Activated T-cell treated with anti-CD3 and anti-CD28 coated beads, Interleukin-2, amount 50 U/mL, for 24 hours (primary cell): ENCODE data around the gene ZDHHC22.
A peak's percentile ranks its signal among the peaks of the same experiment; 100 is the strongest.

Experiments
- DNase-seq: peaks from one replicate; pipeline ENCODE4 v3.0.0-alpha.2; 2020
- H3K27ac Mint-ChIP-seq: 2 replicates; pipeline ENCODE4 v1.8.0; 2020; ENCODE audit warnings: mild to moderate bottlenecking, mixed read lengths
- H3K27me3 Mint-ChIP-seq: 2 replicates; pipeline ENCODE4 v1.8.0; 2020; ENCODE audit warnings: mixed read lengths
- H3K36me3 Mint-ChIP-seq: 2 replicates; pipeline ENCODE4 v1.8.0; 2020; ENCODE audit warnings: low read depth, mixed read lengths
- H3K4me1 Mint-ChIP-seq: 2 replicates; pipeline ENCODE4 v1.8.0; 2020; ENCODE audit warnings: low read depth, mixed read lengths
- H3K4me3 Mint-ChIP-seq: 2 replicates; pipeline ENCODE4 v1.8.0; 2020; ENCODE audit warnings: mild to moderate bottlenecking, moderate library complexity, mixed read lengths
- H3K9me3 Mint-ChIP-seq: 2 replicates; pipeline ENCODE4 v1.8.0; 2020; ENCODE audit warnings: mixed read lengths

The ZDHHC22 gene

GRCh38 chr14:77144412-77145115, 3.0 kb upstream of the ZDHHC22 start:
- Mint-ChIP-seq H3K4me3 (no peak overlapping the region), H3K27ac (no peak overlapping the region), H3K4me1 (peaks cover 13% of the 10 kb centered on the region), H3K36me3 (no peaks in the 10 kb centered on the region), H3K9me3 (no peaks in the 10 kb centered on the region), H3K27me3 (peaks cover 74% of the 10 kb centered on the region)
- no peak for DNase-seq

DNA sequence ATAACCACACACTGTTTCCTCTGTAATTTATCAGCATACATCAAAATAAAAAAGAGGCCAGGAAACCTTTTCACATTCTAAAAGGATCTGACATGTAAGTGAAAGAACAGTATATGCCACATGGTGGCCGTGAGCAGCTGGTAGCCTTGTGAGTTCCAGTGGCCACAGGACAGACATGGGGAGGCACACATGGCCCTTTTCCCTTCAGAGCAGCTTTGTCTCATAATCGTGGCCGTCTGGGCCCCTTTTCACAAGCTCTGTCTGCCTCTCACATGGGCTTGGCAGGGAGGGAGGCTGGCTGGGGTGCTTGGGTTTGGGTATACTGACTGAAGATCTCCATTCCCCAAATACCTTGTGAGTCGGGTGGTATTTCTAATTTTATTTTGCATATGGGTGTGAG, 1.5 kb upstream of the ZDHHC22 start:
- H3K9me3 Mint-ChIP-seq = no peaks in the 10 kb centered on the region

DNA sequence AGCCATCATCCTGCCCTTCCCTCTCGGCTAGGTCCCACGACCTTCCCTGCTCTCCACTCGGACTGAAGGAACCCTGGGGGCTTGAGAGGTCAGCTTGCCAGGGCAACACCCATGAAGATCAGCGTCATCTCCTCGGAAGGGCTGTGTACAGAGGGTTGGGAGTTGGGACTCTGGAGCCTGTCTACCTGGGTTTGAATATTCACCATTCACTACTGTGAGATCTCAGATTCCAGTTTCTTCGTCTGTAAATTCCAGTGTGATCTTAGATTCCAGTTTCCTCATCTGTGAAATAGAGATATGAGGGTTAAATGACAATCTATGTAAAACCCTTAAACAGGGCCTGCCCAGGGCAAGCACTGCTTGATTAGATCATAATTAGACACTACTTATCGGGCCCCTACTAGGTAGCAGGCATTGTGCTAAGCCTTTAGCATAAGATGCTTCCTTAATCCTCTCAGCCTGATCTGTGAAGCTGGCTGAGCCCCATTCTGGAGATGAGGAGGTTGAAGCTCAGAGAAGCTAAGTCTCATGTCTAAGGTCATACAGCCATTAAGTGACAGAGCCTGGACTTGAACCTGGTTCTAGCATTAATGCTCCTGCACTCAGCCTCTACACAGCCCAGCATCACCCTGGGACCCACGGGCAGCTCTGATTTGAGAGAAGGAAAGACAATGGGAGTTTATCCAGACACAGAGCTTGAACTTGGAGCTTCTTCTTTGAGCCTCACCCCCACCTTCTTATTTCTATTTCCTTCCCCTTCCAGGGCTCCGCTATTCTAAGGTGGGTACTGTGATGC, 612 bp upstream of the ZDHHC22 start:
- DNase-seq = no peak
- Mint-ChIP-seq H3K4me3 (peak overlapping the region; percentile 35), H3K9me3 (no peaks in the 10 kb centered on the region), H3K27ac (no peak overlapping the region), H3K4me1 (peaks cover 19% of the 10 kb centered on the region), H3K36me3 (no peaks in the 10 kb centered on the region), H3K27me3 (peaks cover 85% of the 10 kb centered on the region)

More for the DNA sequence above, 1.5 kb upstream of the ZDHHC22 start:
- Mint-ChIP-seq H3K4me1 (peaks cover 19% of the 10 kb centered on the region), H3K27ac (no peak overlapping the region), H3K4me3 (no peak overlapping the region), H3K27me3 (peaks cover 80% of the 10 kb centered on the region), H3K36me3 (no peaks in the 10 kb centered on the region)
- DNase-seq = no peak

DNA sequence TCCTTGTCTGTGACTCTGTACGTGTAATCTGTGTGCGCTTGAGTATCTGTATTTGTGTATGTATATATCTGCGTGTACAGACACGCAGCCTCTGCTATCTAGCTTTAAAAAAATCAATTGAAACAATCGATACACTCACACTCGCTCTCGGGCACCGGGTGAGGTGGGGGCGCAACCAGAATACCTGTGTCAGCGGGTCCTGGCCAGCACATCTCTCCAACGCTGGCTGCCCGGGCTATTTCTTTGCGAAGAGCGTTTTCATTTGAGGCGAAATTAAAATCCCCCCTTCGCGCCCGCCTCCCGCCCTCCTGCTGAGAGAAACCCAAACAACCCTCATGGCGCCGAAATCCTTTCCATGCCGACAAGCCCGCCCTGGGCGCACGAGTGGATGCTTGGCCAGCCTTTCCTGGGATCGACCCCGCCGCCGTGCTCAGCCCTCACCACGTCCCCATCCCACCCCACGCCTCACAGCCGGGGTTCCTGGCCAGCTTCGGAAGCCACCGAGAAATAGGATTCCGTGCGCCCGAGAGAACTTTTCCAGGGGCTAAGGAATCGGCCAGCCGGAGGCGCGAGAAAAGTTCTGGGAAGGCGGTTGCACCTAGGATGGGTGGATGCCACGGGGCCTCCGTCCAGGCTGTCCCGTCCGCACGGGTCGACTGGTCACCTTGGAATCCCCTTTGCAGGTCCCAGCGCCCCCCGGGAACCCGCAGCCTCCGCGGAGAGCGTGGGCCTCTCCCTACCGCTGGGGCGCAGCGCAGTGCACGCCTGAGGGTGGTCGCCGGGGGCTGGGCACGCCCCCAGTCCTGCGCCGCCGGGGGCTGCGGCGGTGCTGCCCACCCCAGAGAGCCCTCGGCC, 1.0 kb downstream of the ZDHHC22 start:
- Mint-ChIP-seq H3K27me3 (peaks cover 84% of the 10 kb centered on the region), H3K4me3 (peak overlapping the region; percentile 55), H3K36me3 (no peaks in the 10 kb centered on the region), H3K27ac (no peak overlapping the region), H3K4me1 (peaks cover 19% of the 10 kb centered on the region), H3K9me3 (no peaks in the 10 kb centered on the region)
- no peak for DNase-seq

DNA sequence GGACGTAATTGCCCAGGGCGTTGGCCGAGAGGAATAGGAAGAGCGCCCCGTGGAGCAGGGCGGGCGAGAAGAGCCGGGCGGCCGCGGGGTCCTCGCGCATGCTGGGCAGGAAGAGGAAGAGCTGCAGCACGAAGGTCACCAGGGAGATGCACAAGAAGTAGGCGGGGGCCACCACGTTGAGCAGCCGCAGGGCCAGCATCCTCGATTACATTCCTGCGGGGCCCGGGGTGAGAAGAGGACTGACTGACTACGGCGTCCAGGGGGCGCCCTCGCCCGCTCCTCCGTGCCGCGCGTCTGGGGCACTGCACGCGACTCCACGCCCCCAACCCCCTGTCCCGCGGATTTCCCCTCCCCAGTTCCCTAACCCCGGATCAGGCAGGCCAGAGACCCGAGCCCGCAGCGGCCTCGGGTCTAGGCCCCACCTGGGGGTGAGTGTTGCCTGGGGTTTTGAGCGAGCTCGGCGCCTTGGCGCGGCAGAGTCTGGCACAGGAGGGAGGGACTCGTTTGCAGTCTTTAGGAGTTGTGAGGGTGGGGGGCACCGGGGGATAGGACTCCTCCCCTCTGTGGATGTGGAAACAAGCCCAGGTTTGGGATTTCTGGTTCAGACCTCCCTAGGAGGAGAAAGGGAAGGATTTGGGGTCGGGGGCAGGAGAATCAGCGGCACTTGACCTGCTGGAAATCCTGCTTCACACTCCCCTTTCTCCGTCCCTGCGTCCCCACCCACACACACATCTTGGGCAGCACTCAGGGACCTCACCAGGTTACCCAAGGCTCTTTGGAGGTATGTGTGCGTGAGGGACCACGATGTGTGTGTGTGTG, 1.8 kb downstream of the ZDHHC22 start:
- H3K4me1 Mint-ChIP-seq = peaks cover 19% of the 10 kb centered on the region
- H3K27ac Mint-ChIP-seq = no peak overlapping the region
- peak; percentile 70 for DNase-seq
- H3K36me3 Mint-ChIP-seq = no peaks in the 10 kb centered on the region
- peaks cover 84% of the 10 kb centered on the region for H3K27me3 Mint-ChIP-seq
- no peaks in the 10 kb centered on the region for H3K9me3 Mint-ChIP-seq
- peak overlapping the region; percentile 55 for H3K4me3 Mint-ChIP-seq

DNA sequence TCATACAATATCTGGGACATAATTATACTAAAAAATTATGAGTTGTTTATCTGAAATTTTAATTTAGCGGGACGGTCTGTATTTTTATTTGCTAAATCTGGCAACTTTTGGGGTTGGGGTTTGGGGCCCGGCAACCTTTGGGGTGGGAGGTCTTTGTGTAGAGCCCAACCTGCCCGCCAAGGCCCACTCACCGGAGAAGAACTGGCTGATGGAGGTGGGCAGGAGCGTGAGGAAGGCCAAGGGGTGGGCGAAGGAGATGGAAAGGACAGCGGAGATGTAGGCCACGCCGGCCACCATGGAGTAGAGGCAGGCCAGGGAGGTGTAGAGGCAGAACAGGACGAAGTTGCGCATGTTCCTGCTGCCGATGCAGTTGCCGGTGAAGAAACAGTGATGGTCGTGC, 2.6 kb downstream of the ZDHHC22 start:
- Mint-ChIP-seq H3K9me3 (no peaks in the 10 kb centered on the region), H3K36me3 (no peaks in the 10 kb centered on the region), H3K27me3 (peaks cover 84% of the 10 kb centered on the region), H3K4me3 (no peak overlapping the region), H3K27ac (no peak overlapping the region), H3K4me1 (peaks cover 19% of the 10 kb centered on the region)
- DNase-seq = no peak

- Mint-ChIP-seq H3K9me3 (no peaks in the 10 kb centered on the region), H3K4me3 (no peak overlapping the region), H3K36me3 (no peaks in the 10 kb centered on the region), H3K4me1 (peaks cover 3% of the 10 kb centered on the region), H3K27ac (no peak overlapping the region), H3K27me3 (peaks cover 74% of the 10 kb centered on the region)
- DNase-seq = peak; percentile 67
Measured at GRCh38 chr14:77133720-77134338, 7.8 kb downstream of the ZDHHC22 start.

GRCh38 chr14:77131871-77132486, 9.6 kb downstream of the ZDHHC22 start:
- no peaks in the 10 kb centered on the region for H3K36me3 Mint-ChIP-seq
- no peak for DNase-seq
- peaks cover 3% of the 10 kb centered on the region for H3K4me1 Mint-ChIP-seq
- H3K27ac Mint-ChIP-seq = no peak overlapping the region
- peaks cover 71% of the 10 kb centered on the region for H3K27me3 Mint-ChIP-seq
- H3K9me3 Mint-ChIP-seq = no peaks in the 10 kb centered on the region
- no peak overlapping the region for H3K4me3 Mint-ChIP-seq

DNA sequence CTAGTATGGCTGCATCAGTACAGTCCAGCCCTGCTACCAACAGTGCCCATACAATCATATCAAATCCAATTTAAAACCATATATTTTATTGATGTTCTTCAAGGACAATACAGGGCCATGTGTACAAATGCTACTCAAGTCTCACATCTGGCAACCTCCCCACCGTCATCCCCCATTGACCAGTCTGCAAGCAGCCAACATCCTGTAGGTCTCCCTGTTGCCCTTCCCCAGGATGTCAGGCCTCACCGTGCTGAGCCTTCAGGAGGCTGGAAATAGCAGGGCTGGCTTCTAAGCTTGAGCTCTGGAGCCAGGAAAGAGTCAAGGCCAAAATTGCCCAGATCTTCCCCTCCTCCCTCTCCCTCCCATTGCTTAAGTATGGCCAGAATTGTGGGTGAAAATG, 10.4 kb downstream of the ZDHHC22 start:
- Mint-ChIP-seq H3K27me3 (peaks cover 69% of the 10 kb centered on the region), H3K9me3 (no peaks in the 10 kb centered on the region), H3K4me3 (no peak overlapping the region), H3K36me3 (no peaks in the 10 kb centered on the region), H3K27ac (no peak overlapping the region), H3K4me1 (peaks cover 3% of the 10 kb centered on the region)
- DNase-seq = no peak

- Mint-ChIP-seq H3K9me3 (no peaks in the 10 kb centered on the region), H3K27me3 (peaks cover 71% of the 10 kb centered on the region), H3K4me3 (no peak overlapping the region), H3K36me3 (no peaks in the 10 kb centered on the region), H3K4me1 (peaks cover 6% of the 10 kb centered on the region), H3K27ac (no peak overlapping the region)
- DNase-seq = no peak
Measured at GRCh38 chr14:77130386-77130785, 11.2 kb downstream of the ZDHHC22 start.

DNA sequence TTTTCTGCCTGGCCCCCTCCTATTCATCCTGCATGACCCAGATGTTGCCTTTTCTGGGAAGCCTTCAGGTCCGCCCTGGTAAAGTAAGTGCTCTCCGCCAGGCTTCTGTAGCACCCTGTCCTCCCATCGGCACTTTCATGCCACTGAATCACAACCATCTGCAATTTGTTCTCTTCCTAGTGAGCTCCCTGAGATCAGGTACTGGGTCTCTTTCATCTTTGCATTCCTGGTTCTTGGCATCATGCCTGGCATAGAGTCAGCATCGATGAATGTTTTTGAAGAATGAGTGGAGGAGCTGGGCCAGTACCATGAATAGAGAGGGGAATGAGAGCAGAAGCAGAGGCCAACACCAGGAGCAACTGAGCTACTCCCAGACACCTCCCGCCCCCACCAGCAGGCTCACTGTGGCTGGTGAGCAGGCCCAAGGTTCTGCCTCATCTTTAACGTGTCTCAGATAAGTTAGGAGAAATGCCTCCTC, 13.1 kb downstream of the ZDHHC22 start:
- Mint-ChIP-seq H3K4me3 (no peak overlapping the region), H3K27me3 (peaks cover 53% of the 10 kb centered on the region), H3K36me3 (no peaks in the 10 kb centered on the region), H3K4me1 (peaks cover 18% of the 10 kb centered on the region), H3K27ac (no peak overlapping the region), H3K9me3 (no peaks in the 10 kb centered on the region)
- DNase-seq = no peak

DNA sequence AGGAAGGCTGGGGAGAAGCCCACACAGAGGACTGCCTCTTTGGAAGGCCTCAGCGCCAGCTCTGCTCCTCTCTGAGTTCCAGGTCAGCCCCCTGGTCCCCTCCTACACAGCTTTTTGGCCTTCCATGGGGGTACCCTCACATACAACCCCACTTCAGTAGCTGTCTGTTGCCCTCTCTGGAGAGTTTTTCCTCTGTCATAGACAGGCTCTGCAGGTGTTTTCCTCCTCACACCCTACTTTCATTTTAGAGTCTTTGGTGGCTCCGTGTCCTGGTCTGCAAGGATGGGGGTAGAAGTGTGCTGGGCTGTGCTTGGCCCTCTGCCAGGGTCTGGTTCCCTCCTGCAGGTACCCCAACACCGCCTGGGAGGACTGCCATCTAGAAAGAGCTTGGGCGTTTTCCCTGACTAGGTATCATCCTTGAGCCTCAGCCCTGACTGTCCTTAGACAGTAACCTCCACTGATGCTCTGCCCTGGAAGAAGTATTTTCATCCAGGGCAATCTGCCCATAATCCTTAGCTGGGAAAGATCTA, 15.1 kb downstream of the ZDHHC22 start:
- no peak for DNase-seq
- no peak overlapping the region for H3K4me3 Mint-ChIP-seq
- H3K27ac Mint-ChIP-seq = no peak overlapping the region
- peaks cover 34% of the 10 kb centered on the region for H3K27me3 Mint-ChIP-seq
- peaks cover 5% of the 10 kb centered on the region for H3K36me3 Mint-ChIP-seq
- no peaks in the 10 kb centered on the region for H3K9me3 Mint-ChIP-seq
- H3K4me1 Mint-ChIP-seq = peaks cover 30% of the 10 kb centered on the region

DNA sequence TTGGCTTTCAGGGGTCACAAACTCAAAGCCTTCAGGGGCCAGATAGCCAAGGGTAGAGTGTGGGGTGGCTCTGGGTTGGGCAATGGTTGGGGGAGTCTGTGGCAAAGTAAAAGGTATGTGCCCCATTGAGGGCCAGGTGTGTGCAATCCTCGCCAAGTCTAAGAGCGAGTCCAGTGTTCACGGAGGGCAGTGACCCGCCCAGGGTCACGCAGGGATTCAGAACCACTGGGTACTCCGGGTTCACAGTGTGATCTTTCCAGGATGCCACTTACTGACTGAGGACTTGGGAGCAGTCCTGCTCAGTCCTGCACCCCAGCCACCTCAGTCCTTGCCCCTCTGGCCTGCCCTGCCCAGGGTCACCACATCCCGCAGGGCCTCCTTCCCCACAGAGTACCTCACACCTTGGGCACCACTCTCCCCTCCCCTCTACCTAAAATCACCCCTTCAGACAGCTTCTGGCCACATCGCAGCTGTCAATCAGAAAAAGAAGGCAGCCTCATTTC, 15.7 kb downstream of the ZDHHC22 start:
- H3K27ac Mint-ChIP-seq = no peak overlapping the region
- H3K36me3 Mint-ChIP-seq = peaks cover 10% of the 10 kb centered on the region
- H3K9me3 Mint-ChIP-seq = no peaks in the 10 kb centered on the region
- H3K4me3 Mint-ChIP-seq = peak overlapping the region; percentile 64
- H3K27me3 Mint-ChIP-seq = peaks cover 30% of the 10 kb centered on the region
- peaks cover 36% of the 10 kb centered on the region for H3K4me1 Mint-ChIP-seq
- no peak for DNase-seq
